K562 (cell line): ENCODE results near the gene TEX101. TPM values are rescaled to one million over a fixed set of nuclear protein-coding genes. Genes with fewer than 3 reads are reported as not detected.
A peak's percentile ranks its signal among the peaks of the same experiment; 100 is the strongest.

ENCODE experiments used
- ATAC-seq: fragments of 200-7000 bp; cut with Tn5 transposase; 3 replicates; pipeline ENCODE4 v1.9.1; 2020; ENCODE audit warnings: moderate library complexity
- BruUV-seq: library from RNA; stranded (reverse); fragments of 400-500 nt; replicated peaks from 2 replicates; lab custom pipeline; 2021; lab: Mats Ljungman, UMichigan
- CTCF ChIA-PET: fragments of 300-600 bp; formaldehyde crosslinking; extraction: SDS; loops from one replicate; lab custom pipeline; 2021; ENCODE audit warnings: low intra/inter-chr PET ratio; lab: Yijun Ruan, JAX
- POLR2A ChIA-PET: fragments of 300-600, 350-650 bp; sonication (Branson Sonifier 250); formaldehyde crosslinking; extraction: SDS; loops from one replicate; lab custom pipeline; 2021; ENCODE audit warnings: antibody characterized with exemption, inconsistent platforms; lab: Yijun Ruan, JAX
- DNase-seq, 4 experiments: peaks; one replicate each; pipeline versions ENCODE4 v3.0.0 to v3.0.0-alpha.2; 2011 to 2018; ENCODE audit warnings: low spot score in 3 of 4, mixed read lengths in 3 of 4; ENCODE audit errors: extremely low read depth in 1 of 4
- FAIRE-seq: peaks from 2 replicates; lab custom pipeline; 2011; peaks lifted over from hg19 to GRCh38; lab: Jason Lieb, UNC
- H2AFZ ChIP-seq: 2 replicates; pipeline ENCODE4 v1.6.0; 2011; ENCODE audit warnings: low read depth, low read length, control low read depth, inconsistent platforms
- H3K27ac ChIP-seq: fragments of 200-600 bp; 3 replicates; pipeline ENCODE4 v1.8.0; 2011; ENCODE audit warnings: low read depth, mild to moderate bottlenecking, control low read depth, inconsistent platforms, low read length, moderate library complexity, mixed read lengths; ENCODE audit errors: extremely low read depth
- H3K27me3 ChIP-seq, 2 experiments: fragments of 300-600 bp in 1 of 2; 2 replicates in 1 of 2; 3 replicates in 1 of 2; pipeline versions ENCODE4 v1.6.0 to v1.8.0; 2011; ENCODE audit warnings: inconsistent platforms in 2 of 2, low read length in 2 of 2, mild to moderate bottlenecking in 1 of 2, mixed read lengths in 1 of 2, moderate library complexity in 1 of 2; ENCODE audit not compliant: control insufficient read depth in 2 of 2, insufficient read depth in 2 of 2
- H3K36me3 ChIP-seq: fragments of 300-600 bp; 3 replicates; pipeline ENCODE4 v1.8.0; 2011; ENCODE audit warnings: mild to moderate bottlenecking, low read length, inconsistent platforms; ENCODE audit not compliant: control insufficient read depth, insufficient read depth
- H3K4me1 ChIP-seq, 2 experiments: fragments of 200-600 bp in 1 of 2; replicated peaks in 1 of 2; 2 replicates in 1 of 2; 3 replicates in 1 of 2; pipeline versions ENCODE4 v1.5.1 to v1.8.0; 2011; ENCODE audit warnings: inconsistent platforms in 2 of 2, low read length in 2 of 2, mild to moderate bottlenecking in 1 of 2, mixed read lengths in 1 of 2, moderate library complexity in 1 of 2; ENCODE audit not compliant: control insufficient read depth in 2 of 2, insufficient read depth in 2 of 2
- H3K4me2 ChIP-seq: 2 replicates; pipeline ENCODE4 v1.6.1; 2011; ENCODE audit warnings: low read length, control low read depth, inconsistent platforms, mixed read lengths; ENCODE audit not compliant: insufficient read depth
- H3K4me3 ChIP-seq: fragments of 200-600 bp; sonication (generic), shearing (Covaris generic); 2 replicates; pipeline ENCODE4 v1.5.1; 2016; ENCODE audit warnings: control low read depth, inconsistent platforms
- H3K79me2 ChIP-seq: fragments of 200-600 bp; 3 replicates; pipeline ENCODE4 v1.8.0; 2011; ENCODE audit warnings: low read length, inconsistent platforms; ENCODE audit not compliant: control insufficient read depth, insufficient read depth
- H3K9ac ChIP-seq, 2 experiments: 2 replicates each; pipeline versions ENCODE4 v1.6.0 to v1.6.1; 2011; ENCODE audit warnings: low read depth in 2 of 2, low read length in 2 of 2, control low read depth in 1 of 2, inconsistent platforms in 1 of 2, mild to moderate bottlenecking in 1 of 2, mixed read lengths in 1 of 2; ENCODE audit not compliant: insufficient read depth in 1 of 2
- H3K9me1 ChIP-seq: one replicate; pipeline ENCODE4 v1.6.0; 2011; ENCODE audit warnings: inconsistent platforms, mild to moderate bottlenecking, low read length, moderate library complexity; ENCODE audit not compliant: control insufficient read depth, insufficient read depth
- H3K9me3 ChIP-seq: replicated peaks from 2 replicates; pipeline ENCODE4 v1.5.1; 2011; ENCODE audit warnings: low read depth, low read length, inconsistent platforms; ENCODE audit not compliant: control insufficient read depth, insufficient read depth
- H4K20me1 ChIP-seq: replicated peaks from 2 replicates; pipeline ENCODE4 v1.6.1; 2011; ENCODE audit warnings: low read length, inconsistent platforms, mixed read lengths; ENCODE audit not compliant: control insufficient read depth, insufficient read depth
- C11orf30 ChIP-seq: fragments of 450-650 bp; IDR thresholded peaks from 2 replicates; pipeline ENCODE4 v1.6.1; 2016; ENCODE audit warnings: low read depth, mild to moderate bottlenecking
- CC2D1A ChIP-seq: fragments of 450-650 bp; IDR thresholded peaks from 2 replicates; pipeline ENCODE4 v1.6.1; 2017; ENCODE audit warnings: mild to moderate bottlenecking
- FOXK2 ChIP-seq, 2 experiments: fragments of 450-650 bp; IDR thresholded peaks in 1 of 2; conservative IDR thresholded peaks in 1 of 2; 2 replicates each; pipeline ENCODE4 v1.6.1; 2016; ENCODE audit warnings: low read depth in 2 of 2, mild to moderate bottlenecking in 1 of 2
- HBP1 ChIP-seq: fragments of 450-650 bp; formaldehyde crosslinking; IDR thresholded peaks from 2 replicates; pipeline ENCODE4 v1.4.0; 2022; ENCODE audit warnings: missing genetic modification characterization
- MAFF ChIP-seq: IDR thresholded peaks from 2 replicates; pipeline ENCODE4 v1.6.1; 2012; ENCODE audit warnings: low read length, improper control_type of control experiment
- MAFG ChIP-seq: fragments of 450-650 bp; conservative IDR thresholded peaks from 2 replicates; pipeline ENCODE4 v1.6.1; 2016; ENCODE audit warnings: missing genetic modification characterization, missing compliant biosample characterization
- MAFK ChIP-seq: IDR thresholded peaks from 2 replicates; pipeline ENCODE4 v1.6.1; 2011; ENCODE audit warnings: low read length, improper control_type of control experiment
- NBN ChIP-seq: fragments of 450-650 bp; IDR thresholded peaks from 2 replicates; pipeline ENCODE4 v1.6.1; 2016; ENCODE audit warnings: low read depth, mild to moderate bottlenecking
- POLR2B ChIP-seq: fragments of 450-650 bp; IDR thresholded peaks from 2 replicates; pipeline ENCODE4 v1.6.1; 2018; ENCODE audit warnings: low read depth; ENCODE audit not compliant: partially characterized antibody
- POLR2G ChIP-seq: fragments of 200-400 bp; formaldehyde crosslinking; IDR thresholded peaks from 2 replicates; pipeline ENCODE4 v1.6.1; 2017; ENCODE audit warnings: low read depth, mild to moderate bottlenecking, antibody characterized with exemption, low read length, moderate library complexity
- SETDB1 ChIP-seq: IDR thresholded peaks from one replicate; pipeline ENCODE4 v1.6.1; 2012; ENCODE audit warnings: low read length, control low read depth, inconsistent platforms
- TAF15 ChIP-seq: fragments of 200-400 bp; formaldehyde crosslinking; IDR thresholded peaks from 2 replicates; pipeline ENCODE4 v1.6.1; 2017; ENCODE audit warnings: mild to moderate bottlenecking, low read depth, low read length, moderate library complexity
- TSHZ1 ChIP-seq: fragments of 250-450 bp; sonication (Bioruptor Pico); IDR thresholded peaks from 2 replicates; pipeline ENCODE4 v1.4.0; 2020; ENCODE audit warnings: mild to moderate bottlenecking, moderate library complexity
- ZNF124 ChIP-seq: sonication (generic); formaldehyde crosslinking; IDR thresholded peaks from 2 replicates; pipeline ENCODE4 v1.8.1; 2022; ENCODE audit warnings: missing genetic modification reagents
- ZNF316 ChIP-seq: fragments of 450-650 bp; IDR thresholded peaks from 2 replicates; pipeline ENCODE4 v1.6.1; 2016
- WGBS: fragments of 100-300 bp; shearing (Covaris generic); methylation state at CpG from one replicate; pipeline ENCODE4 v1.1.6; 2016; ENCODE audit warnings: low coverage, mixed read lengths; ENCODE audit not compliant: insufficient coverage; ENCODE audit errors: missing lambda C conversion rate; 5-methylcytosine and 5-hydroxymethylcytosine counted together
- in situ Hi-C: fragments of 300-500 bp; cut with MboI; formaldehyde crosslinking; loops from 4 replicates; pipeline ENCODE4 v1.15.0; 2018; ENCODE audit warnings: inconsistent platforms, mixed read lengths
- intact Hi-C: fragments of 100-400 bp; cut with micrococcal nuclease; formaldehyde crosslinking; loops from 2 replicates; pipeline ENCODE4 v1.14.2; 2022
- polyA plus RNA-seq, 8 experiments: library from polyadenylated mRNA; depleted of rRNA in 4 of 8; stranded (reverse) in 5 of 8; unstranded in 3 of 8; fragments of >200 nt; fragmentation: Nextera tagmentation in 2 of 8; fragmentation: Illumina TruSeq in 1 of 8; extraction: Ambion mirVana in 2 of 8; extraction: Trizol in 1 of 8; gene quantifications; 2 replicates each; pipeline versions ENCODE4 v1.2.1 to v1.2.3, GENCODE V29; 2011 to 2014; ENCODE audit warnings: inconsistent platforms in 1 of 8, missing spikeins in 1 of 8
- total RNA-seq, 7 experiments: library from RNA; depleted of rRNA in 6 of 7; stranded (reverse); fragments of >200 nt in 6 of 7; fragmentation: Illumina TruSeq in 2 of 7; extraction: Trizol in 2 of 7; gene quantifications; 2 replicates each; pipeline versions ENCODE4 v1.2.1 to v1.2.3, GENCODE V29; 2011 to 2021; ENCODE audit warnings: low replicate concordance in 1 of 7

Gene TEX101
- total and polyA plus RNA-seq, 9 of the 15 experiments (the other 6 are each of a cell fraction or from before 2014, with no cell fraction given), result 0.10 to 0.36 (median 0.14) TPM; not detected in 6

GRCh38 chr19:43447655-43448054 lies 33.0 kb downstream of the TEX101 start (continued):
- TF ChIP-seq HBP1 (CRISPR knock-in tag) (no peak), NBN (no peak), FOXK2 (conservative IDR thresholded peaks at IDR 0.05 in 1 of 2, IDR thresholded peaks at IDR 0.05 in 1 of 2; ENCODE audit: low read depth in 2 of 2) (no peak)
- TF ChIP-seq, all 486 proteins: peak for 0

GRCh38 chr19:43450545-43450997 lies 35.9 kb downstream of the TEX101 start:
- Histone ChIP-seq H3K27me3 (no peaks in the 10 kb centered on the region), H3K79me2 (no peaks in the 10 kb centered on the region), H3K9me1 (no peaks in the 10 kb centered on the region), H4K20me1 (no peaks in the 10 kb centered on the region), H3K4me3 (no peak overlapping the region), H3K4me1 (no peaks in the 10 kb centered on the region; a peak in 2 of 5 replicates), H3K9me3 (no peaks in the 10 kb centered on the region; the same call in 1 of the 2 replicates), H2AFZ (no peak overlapping the region), H3K27ac (no peak overlapping the region), H3K9ac (no peak overlapping the region), H3K4me2 (no peak overlapping the region), H3K36me3 (no peaks in the 10 kb centered on the region)
- ChIA-PET CTCF (interaction anchor here (1.2 kb wide), 1 partner anchor 69 kb away, joined by 5 read pairs; no protein-coding TSS in a partner anchor), POLR2A (interaction anchor here (0.7 kb wide), 1 partner anchor 18 kb away, joined by 3 read pairs; no protein-coding TSS in a partner anchor)
- DNase-seq (no peak), FAIRE-seq (no peak), ATAC-seq (no peak)
- no TSS peak for BruUV-seq
- 5% methylated on average over 2 of the region's 2 CpGs for WGBS
- intact Hi-C loops, result no loop called here
- in situ Hi-C loops, result no loop called here
- peak; percentile 73 for TF ChIP-seq MAFF
- no peak for TF ChIP-seq TSHZ1 (CRISPR knock-in tag)
- no peak for TF ChIP-seq TAF15
- no peak for TF ChIP-seq POLR2B
- TF ChIP-seq ZNF316, result peak; percentile 88
- TF ChIP-seq MAFG (tag), result peak; percentile 74
- peak; percentile 78 for TF ChIP-seq C11orf30
- TF ChIP-seq SETDB1, result no peak
- no peak for TF ChIP-seq POLR2G
- peak; percentile 79 for TF ChIP-seq MAFK
- TF ChIP-seq ZNF124, result no peak
- TF ChIP-seq CC2D1A, result no peak
